CD4-positive, CD25-positive, alpha-beta regulatory T cell (primary cell): ENCODE data around the gene SLC23A2. TPM values are rescaled to one million over a fixed set of nuclear protein-coding genes. Genes with fewer than 3 reads are reported as not detected.

Source experiments
- ATAC-seq, 2 donors: fragments of 150-1000 bp; cut with Tn5 transposase; one replicate each; pipeline ENCODE4 v1.10.0; 2021; ENCODE audit warnings: low read depth in 2 of 2, moderate number of reproducible peaks in 2 of 2, moderate library complexity in 1 of 2
- DNase-seq, 3 donors: peaks; one replicate each; pipeline versions ENCODE4 v3.0.0 to v3.0.0-alpha.2; 2012 to 2022; ENCODE audit warnings: mixed read lengths in 1 of 3
- H3K27ac ChIP-seq: one replicate; pipeline ENCODE4 v1.7.0; 2013; ENCODE audit warnings: mild to moderate bottlenecking, low read length; ENCODE audit not compliant: insufficient read depth, poor library complexity, severe bottlenecking
- H3K27me3 ChIP-seq: one replicate; pipeline ENCODE4 v1.7.0; 2013; ENCODE audit warnings: low read length; ENCODE audit not compliant: control insufficient read depth, insufficient read depth
- H3K36me3 ChIP-seq: one replicate; pipeline ENCODE4 v1.7.0; 2013; ENCODE audit warnings: mild to moderate bottlenecking, low read length, moderate library complexity; ENCODE audit not compliant: control insufficient read depth, insufficient read depth
- H3K4me1 ChIP-seq: 2 replicates; pipeline ENCODE4 v1.7.0; 2013; ENCODE audit warnings: mild to moderate bottlenecking, low read length; ENCODE audit not compliant: insufficient read depth, control insufficient read depth, poor library complexity, severe bottlenecking
- H3K4me3 ChIP-seq: one replicate; pipeline ENCODE4 v1.7.0; 2013; ENCODE audit warnings: low read depth, mild to moderate bottlenecking, low read length, moderate library complexity
- H3K9me3 ChIP-seq, 2 experiments: 1 replicate in 1 of 2; 2 replicates in 1 of 2; pipeline ENCODE4 v1.7.0; 2013; ENCODE audit warnings: low read length in 2 of 2, mild to moderate bottlenecking in 1 of 2, moderate library complexity in 1 of 2; ENCODE audit not compliant: control insufficient read depth in 2 of 2
- H3K27ac Mint-ChIP-seq, 3 donors: one replicate each; pipeline ENCODE4 v1.8.0; 2020 to 2022; ENCODE audit warnings: mild to moderate bottlenecking in 3 of 3, mixed read lengths in 3 of 3, moderate library complexity in 2 of 3
- H3K27me3 Mint-ChIP-seq: one replicate; pipeline ENCODE4 v1.8.0; 2022; ENCODE audit warnings: mild to moderate bottlenecking, mixed read lengths
- H3K36me3 Mint-ChIP-seq: one replicate; pipeline ENCODE4 v1.8.0; 2020; ENCODE audit warnings: mixed read lengths
- H3K4me1 Mint-ChIP-seq, 4 donors: one replicate each; pipeline ENCODE4 v1.8.0; 2020 to 2022; ENCODE audit warnings: mixed read lengths in 4 of 4, mild to moderate bottlenecking in 1 of 4
- H3K4me3 Mint-ChIP-seq, 4 donors: one replicate each; pipeline ENCODE4 v1.8.0; 2020 to 2022; ENCODE audit warnings: mild to moderate bottlenecking in 4 of 4, mixed read lengths in 4 of 4, moderate library complexity in 3 of 4
- H3K9me3 Mint-ChIP-seq, 7 donors: one replicate each; pipeline ENCODE4 v1.8.0; 2020 to 2022; ENCODE audit warnings: mixed read lengths in 7 of 7, mild to moderate bottlenecking in 3 of 7, moderate library complexity in 2 of 7
- polyA plus RNA-seq, 4 donors: library from polyadenylated mRNA; unstranded; fragments of 300-500 nt; fragmentation: Illumina TruSeq; gene quantifications; one replicate each; pipeline ENCODE4 v1.2.3, GENCODE V29; 2021
- total RNA-seq: library from RNA; stranded (reverse); gene quantifications from one replicate; pipeline ENCODE4 v1.2.3, GENCODE V29; 2022

The SLC23A2 gene
- total and polyA plus RNA-seq, 5 donors from 2014 or later: 3.7 to 19.6 (median 4.7) TPM

- Histone ChIP-seq H3K4me1 (no peaks in the 10 kb centered on the region), H3K9me3 (no peaks in the 10 kb centered on the region), H3K27ac (no peak overlapping the region), H3K4me3 (no peak overlapping the region), H3K36me3 (peaks cover 19% of the 10 kb centered on the region), H3K27me3 (no peaks in the 10 kb centered on the region)
- no peak for DNase-seq
- Mint-ChIP-seq H3K27me3 (no peaks in the 10 kb centered on the region), H3K36me3 (peaks cover 41% of the 10 kb centered on the region), H3K9me3 (no peaks in the 10 kb centered on the region), H3K4me1 (peaks cover 8 to 21% (median 8%) of the 10 kb centered on the region in 4 donors), H3K27ac (no peak overlapping the region), H3K4me3 (no peak overlapping the region)
- no peak for ATAC-seq
Observed at GRCh38 chr20:4905613-4906012, 95.7 kb downstream of the SLC23A2 start.

GRCh38 chr20:4905195-4905594, 96.1 kb downstream of the SLC23A2 start:
- Mint-ChIP-seq H3K9me3 (no peaks in the 10 kb centered on the region), H3K27ac (no peak overlapping the region), H3K36me3 (peaks cover 43% of the 10 kb centered on the region), H3K4me3 (no peak overlapping the region), H3K27me3 (no peaks in the 10 kb centered on the region), H3K4me1 (peaks cover 8 to 21% (median 8%) of the 10 kb centered on the region in 4 donors)
- Histone ChIP-seq H3K9me3 (no peaks in the 10 kb centered on the region), H3K27ac (no peak overlapping the region), H3K4me3 (no peak overlapping the region), H3K36me3 (peaks cover 21% of the 10 kb centered on the region), H3K27me3 (no peaks in the 10 kb centered on the region), H3K4me1 (no peaks in the 10 kb centered on the region)
- no peak for DNase-seq
- no peak for ATAC-seq

GRCh38 chr20:4904127-4904860, 97.0 kb downstream of the SLC23A2 start:
- Histone ChIP-seq H3K27me3 (no peaks in the 10 kb centered on the region), H3K27ac (no peak overlapping the region), H3K9me3 (no peaks in the 10 kb centered on the region), H3K36me3 (peaks cover 23% of the 10 kb centered on the region), H3K4me1 (no peaks in the 10 kb centered on the region), H3K4me3 (no peak overlapping the region)
- Mint-ChIP-seq H3K9me3 (no peaks in the 10 kb centered on the region), H3K4me1 (peaks cover 8 to 21% (median 8%) of the 10 kb centered on the region in 4 donors), H3K36me3 (peaks cover 49% of the 10 kb centered on the region), H3K27ac (no peak overlapping the region), H3K27me3 (no peaks in the 10 kb centered on the region), H3K4me3 (no peak overlapping the region)
- DNase-seq: no peak
- ATAC-seq: no peak

- Mint-ChIP-seq H3K4me3 (no peak overlapping the region), H3K36me3 (peaks cover 50% of the 10 kb centered on the region), H3K27me3 (no peaks in the 10 kb centered on the region), H3K9me3 (no peaks in the 10 kb centered on the region), H3K4me1 (peaks cover 4 to 18% (median 7%) of the 10 kb centered on the region in 4 donors), H3K27ac (no peak overlapping the region)
- ATAC-seq (no peak), DNase-seq (no peak)
- Histone ChIP-seq H3K27ac (no peak overlapping the region), H3K4me1 (no peaks in the 10 kb centered on the region), H3K27me3 (no peaks in the 10 kb centered on the region), H3K9me3 (no peaks in the 10 kb centered on the region), H3K4me3 (no peak overlapping the region), H3K36me3 (peaks cover 25% of the 10 kb centered on the region)
Observed at GRCh38 chr20:4902788-4903187, 98.5 kb downstream of the SLC23A2 start.

GRCh38 chr20:4901031-4901818, 100.1 kb downstream of the SLC23A2 start:
- Mint-ChIP-seq H3K27ac (peak overlapping the region in 1 of 3 donors; percentile 58), H3K4me1 (peaks cover 3 to 11% (median 6%) of the 10 kb centered on the region in 4 donors), H3K4me3 (no peak overlapping the region), H3K9me3 (no peaks in the 10 kb centered on the region), H3K27me3 (no peaks in the 10 kb centered on the region), H3K36me3 (peaks cover 40% of the 10 kb centered on the region)
- Histone ChIP-seq H3K4me1 (no peaks in the 10 kb centered on the region), H3K9me3 (no peaks in the 10 kb centered on the region), H3K4me3 (no peak overlapping the region), H3K27me3 (no peaks in the 10 kb centered on the region), H3K27ac (no peak overlapping the region), H3K36me3 (peaks cover 22% of the 10 kb centered on the region)
- ATAC-seq (no peak), DNase-seq (no peak)

- Histone ChIP-seq H3K27ac (no peak overlapping the region), H3K27me3 (no peaks in the 10 kb centered on the region), H3K4me3 (no peak overlapping the region), H3K9me3 (no peaks in the 10 kb centered on the region), H3K4me1 (no peaks in the 10 kb centered on the region), H3K36me3 (peaks cover 22% of the 10 kb centered on the region)
- H3K9me3 Mint-ChIP-seq: no peaks in the 10 kb centered on the region
- H3K36me3 Mint-ChIP-seq: peaks cover 42% of the 10 kb centered on the region
- peaks cover 0 to 9% (median 6%) of the 10 kb centered on the region in 4 donors for H3K4me1 Mint-ChIP-seq
- no peak for DNase-seq
- no peaks in the 10 kb centered on the region for H3K27me3 Mint-ChIP-seq
- ATAC-seq: no peak
- H3K27ac Mint-ChIP-seq: peak overlapping the region in 2 of 3 donors; percentile 56 to 71
- no peak overlapping the region for H3K4me3 Mint-ChIP-seq
Observed at GRCh38 chr20:4898282-4899244, 102.7 kb downstream of the SLC23A2 start.

- no peak overlapping the region for H3K27ac Mint-ChIP-seq
- Histone ChIP-seq H3K4me1 (no peaks in the 10 kb centered on the region), H3K36me3 (peaks cover 22% of the 10 kb centered on the region), H3K9me3 (no peaks in the 10 kb centered on the region), H3K4me3 (no peak overlapping the region), H3K27me3 (no peaks in the 10 kb centered on the region), H3K27ac (no peak overlapping the region)
- H3K4me3 Mint-ChIP-seq: no peak overlapping the region
- ATAC-seq (no peak), DNase-seq (no peak)
- no peaks in the 10 kb centered on the region for H3K9me3 Mint-ChIP-seq
- H3K4me1 Mint-ChIP-seq: peaks cover 0 to 9% (median 4%) of the 10 kb centered on the region in 4 donors
- H3K36me3 Mint-ChIP-seq: peaks cover 46% of the 10 kb centered on the region
- no peaks in the 10 kb centered on the region for H3K27me3 Mint-ChIP-seq
Observed at GRCh38 chr20:4897600-4897999, 103.7 kb downstream of the SLC23A2 start.
